NB4 (cell line): ENCODE measurements around the gene SMIM36.
"Not testable (repeated sequence)": the region's sequence is repeated elsewhere in the genome, so short reads cannot be mapped to it uniquely, and the experiment has no call there.

Experiments used
- DNase-seq: peaks from one replicate; pipeline ENCODE4 v3.0.0; 2010; ENCODE audit warnings: low read depth
- H3K4me3 ChIP-seq: one replicate; pipeline ENCODE4 v1.5.1; 2011; ENCODE audit warnings: mild to moderate bottlenecking, low read depth, low read length, moderate library complexity
- MYC ChIP-seq: IDR thresholded peaks from 2 replicates; pipeline ENCODE4 v1.6.1; 2011; ENCODE audit warnings: low read depth, low read length
- POLR2A ChIP-seq: IDR thresholded peaks from 2 replicates; pipeline ENCODE4 v1.6.1; 2011; ENCODE audit warnings: mild to moderate bottlenecking; ENCODE audit not compliant: insufficient read length; ENCODE audit errors: extremely low read depth
- TF ChIP-seq, protein P1 (sequence below): IDR thresholded peaks from 2 replicates; pipeline ENCODE4 v1.6.1; 2011; ENCODE audit warnings: low read depth, low read length
- TF ChIP-seq, protein P2 (sequence below): IDR thresholded peaks from one replicate; pipeline ENCODE4 v1.5.1; 2012; ENCODE audit warnings: low read depth, low read length

The SMIM36 gene

DNA sequence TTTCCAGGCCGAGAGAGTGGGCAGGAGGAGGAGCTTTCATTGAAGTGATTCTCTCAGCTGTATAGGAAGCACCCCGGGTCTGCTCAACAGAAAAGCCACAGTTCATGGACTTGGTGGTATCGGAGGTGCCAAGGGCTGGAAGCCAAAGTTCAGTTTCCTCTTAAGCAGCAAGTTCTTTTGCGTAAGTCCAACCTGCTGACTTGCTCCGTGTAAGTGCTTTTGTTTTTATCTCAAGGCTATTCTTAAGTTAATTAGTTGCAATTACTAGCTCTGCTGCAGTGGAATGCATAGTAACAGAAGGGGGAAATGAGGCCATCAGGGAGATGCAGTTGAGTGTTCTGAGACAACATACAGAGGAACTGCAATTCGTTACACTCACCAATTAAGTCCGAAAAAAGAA, 44.6 kb downstream of the SMIM36 start:
- DNase-seq = no peak
- TF ChIP-seq, protein P1, sequence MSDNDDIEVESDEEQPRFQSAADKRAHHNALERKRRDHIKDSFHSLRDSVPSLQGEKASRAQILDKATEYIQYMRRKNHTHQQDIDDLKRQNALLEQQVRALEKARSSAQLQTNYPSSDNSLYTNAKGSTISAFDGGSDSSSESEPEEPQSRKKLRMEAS = no peak
- TF ChIP-seq MYC (no peak), POLR2A (no peak)
- TF ChIP-seq, protein P2, sequence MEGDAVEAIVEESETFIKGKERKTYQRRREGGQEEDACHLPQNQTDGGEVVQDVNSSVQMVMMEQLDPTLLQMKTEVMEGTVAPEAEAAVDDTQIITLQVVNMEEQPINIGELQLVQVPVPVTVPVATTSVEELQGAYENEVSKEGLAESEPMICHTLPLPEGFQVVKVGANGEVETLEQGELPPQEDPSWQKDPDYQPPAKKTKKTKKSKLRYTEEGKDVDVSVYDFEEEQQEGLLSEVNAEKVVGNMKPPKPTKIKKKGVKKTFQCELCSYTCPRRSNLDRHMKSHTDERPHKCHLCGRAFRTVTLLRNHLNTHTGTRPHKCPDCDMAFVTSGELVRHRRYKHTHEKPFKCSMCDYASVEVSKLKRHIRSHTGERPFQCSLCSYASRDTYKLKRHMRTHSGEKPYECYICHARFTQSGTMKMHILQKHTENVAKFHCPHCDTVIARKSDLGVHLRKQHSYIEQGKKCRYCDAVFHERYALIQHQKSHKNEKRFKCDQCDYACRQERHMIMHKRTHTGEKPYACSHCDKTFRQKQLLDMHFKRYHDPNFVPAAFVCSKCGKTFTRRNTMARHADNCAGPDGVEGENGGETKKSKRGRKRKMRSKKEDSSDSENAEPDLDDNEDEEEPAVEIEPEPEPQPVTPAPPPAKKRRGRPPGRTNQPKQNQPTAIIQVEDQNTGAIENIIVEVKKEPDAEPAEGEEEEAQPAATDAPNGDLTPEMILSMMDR = no peak
- H3K4me3 ChIP-seq = no peak overlapping the region

DNA sequence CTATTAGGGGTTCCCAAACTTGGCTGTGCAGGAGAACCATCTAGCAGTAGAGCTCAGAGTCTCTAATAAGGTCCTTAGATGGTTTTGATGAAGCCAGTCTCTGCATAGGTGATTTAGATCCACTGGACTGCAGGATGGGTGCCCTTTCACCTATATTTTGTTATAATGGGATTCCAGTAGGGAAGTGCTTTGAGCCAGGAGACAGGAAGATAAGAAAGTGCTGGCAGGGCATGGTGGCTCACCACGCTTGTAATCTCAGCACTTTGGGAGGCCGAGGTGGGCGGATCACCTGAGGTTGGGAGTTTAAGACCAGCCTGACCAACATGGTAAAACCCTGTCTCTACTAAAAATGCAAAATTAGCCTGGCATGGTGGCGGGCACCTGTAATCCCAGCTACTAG, 45.5 kb downstream of the SMIM36 start:
- not testable (repeated sequence) for H3K4me3 ChIP-seq, DNase-seq

DNA sequence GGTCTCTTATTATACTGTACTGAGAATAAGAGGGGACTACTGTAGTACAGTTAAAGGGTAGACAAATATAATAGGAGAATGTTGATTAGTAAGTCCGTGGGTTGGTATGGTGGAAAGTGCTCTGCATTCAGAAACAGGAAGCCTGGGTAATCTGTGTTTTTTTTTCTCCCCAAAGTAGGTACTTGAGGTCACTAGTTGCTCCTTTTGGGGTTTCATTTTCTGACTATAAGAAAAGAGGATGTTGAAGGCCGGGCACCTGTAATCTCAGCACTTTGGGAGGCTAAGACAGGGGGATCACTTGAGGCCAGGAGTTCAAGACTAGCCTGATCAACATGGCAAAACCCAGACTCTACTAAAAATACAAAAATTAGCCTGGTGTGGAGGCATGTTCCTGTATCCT, 47.7 kb downstream of the SMIM36 start:
- TF ChIP-seq, protein P2 = no peak
- TF ChIP-seq POLR2A (no peak), MYC (no peak)
- TF ChIP-seq, protein P1 = no peak
- H3K4me3 ChIP-seq = no peak overlapping the region
- DNase-seq = no peak

DNA sequence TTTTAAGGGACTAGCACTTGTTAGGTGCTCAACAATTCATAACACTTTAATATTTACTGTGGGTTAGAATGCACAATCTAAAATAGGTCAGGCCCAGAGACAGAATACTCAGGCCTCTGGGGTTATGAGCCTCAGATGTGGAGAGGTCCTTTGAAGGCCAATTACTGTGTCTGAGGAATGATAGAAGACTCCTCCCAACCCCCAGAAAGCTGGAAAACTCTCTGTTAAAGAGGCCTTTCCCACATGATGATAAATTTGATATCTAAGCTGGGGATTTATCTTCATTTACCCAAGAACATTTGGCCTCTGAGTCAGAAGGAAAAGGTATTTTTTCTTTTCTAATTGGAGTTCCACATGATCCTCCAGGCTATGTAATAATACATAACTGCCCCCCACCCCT, 48.5 kb downstream of the SMIM36 start:
- DNase-seq = no peak
- no peak overlapping the region for H3K4me3 ChIP-seq
- TF ChIP-seq POLR2A = no peak
- TF ChIP-seq, protein P2 = no peak
- no peak for TF ChIP-seq MYC
- TF ChIP-seq, protein P1 = no peak

DNA sequence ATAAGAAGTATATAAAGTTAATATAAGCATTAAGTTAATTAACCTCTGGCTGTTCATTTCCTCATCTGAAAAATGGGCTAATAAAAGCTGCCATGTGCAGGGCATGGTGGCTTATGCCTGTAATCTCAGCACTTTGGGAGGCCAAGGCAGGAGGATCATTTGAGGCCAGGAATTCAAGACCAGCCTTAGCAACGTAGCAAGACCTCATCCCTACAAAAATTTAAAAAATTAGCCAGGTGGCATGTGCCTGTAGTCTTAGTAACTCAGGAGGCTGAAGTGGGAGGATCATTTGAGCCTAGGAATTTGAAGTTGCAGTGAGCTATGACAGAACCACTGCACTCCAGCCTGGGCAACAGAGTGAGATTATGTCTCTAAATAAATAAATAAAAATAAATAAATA, 49.0 kb downstream of the SMIM36 start:
- H3K4me3 ChIP-seq = no peak overlapping the region
- no peak for DNase-seq
- TF ChIP-seq, protein P1 = no peak
- no peak for TF ChIP-seq POLR2A
- TF ChIP-seq, protein P2 = no peak
- no peak for TF ChIP-seq MYC

DNA sequence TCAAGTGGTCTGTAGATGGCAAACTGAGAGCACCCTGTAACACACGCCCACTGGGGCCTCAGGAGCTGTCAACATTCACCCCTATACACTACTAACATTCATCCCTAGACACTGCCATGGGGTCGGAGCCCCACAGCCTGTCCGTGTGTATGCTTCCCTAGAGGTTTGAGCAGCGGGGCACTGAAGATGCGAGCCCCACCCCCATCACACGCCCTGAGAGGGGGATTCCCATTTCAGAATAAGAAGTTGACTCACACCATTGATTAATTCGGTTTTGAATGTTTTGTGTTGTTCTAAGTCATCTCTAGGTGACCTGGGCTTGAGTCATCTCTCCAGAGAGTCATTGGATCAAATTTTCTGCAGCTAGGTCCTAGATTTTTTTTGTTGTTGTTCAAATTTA, 52.3 kb downstream of the SMIM36 start:
- no peak overlapping the region for H3K4me3 ChIP-seq
- TF ChIP-seq POLR2A (no peak), MYC (no peak)
- TF ChIP-seq, protein P2 = no peak
- TF ChIP-seq, protein P1 = no peak
- DNase-seq = no peak
